GM12878 (cell line): ENCODE measurements around the gene POLR2F.

Source experiments
- ASH2L ChIP-seq: fragments of 300-600, 200-600 bp; sonication (generic); IDR thresholded peaks from 2 replicates; pipeline ENCODE4 v1.6.1; 2017; ENCODE audit warnings: low read depth, mild to moderate bottlenecking, borderline replicate concordance
- EGR1 ChIP-seq, 2 experiments: IDR thresholded peaks; 1 replicate in 1 of 2; 2 replicates in 1 of 2; pipeline ENCODE4 v1.6.1; 2011 to 2012; ENCODE audit warnings: low read depth in 2 of 2, low read length in 2 of 2, borderline replicate concordance in 1 of 2, mild to moderate bottlenecking in 1 of 2, moderate library complexity in 1 of 2
- EZH2 ChIP-seq: IDR thresholded peaks from 2 replicates; pipeline ENCODE4 v1.6.1; 2012; ENCODE audit warnings: low read depth, mild to moderate bottlenecking, control low read depth, inconsistent platforms, low read length, borderline replicate concordance; ENCODE audit not compliant: control insufficient read depth
- POLR2AphosphoS5 ChIP-seq: IDR thresholded peaks from 2 replicates; pipeline ENCODE4 v1.6.1; 2011; ENCODE audit warnings: mild to moderate bottlenecking, low read length, inconsistent platforms
- ZBTB11 ChIP-seq: fragments of 450-650 bp; formaldehyde crosslinking; IDR thresholded peaks from 2 replicates; pipeline ENCODE4 v1.5.0; 2022; ENCODE audit warnings: mild to moderate bottlenecking, missing genetic modification characterization
- ZBTB33 ChIP-seq: fragments of 450-650 bp; IDR thresholded peaks from 2 replicates; pipeline ENCODE4 v1.6.1; 2017; ENCODE audit warnings: mild to moderate bottlenecking

GRCh38 chr22:37982151-37982785, 28.8 kb downstream of the POLR2F start:
- TF ChIP-seq EZH2 (no peak), ZBTB33 (no peak), EGR1 (IDR thresholded peaks at IDR 0.05; ENCODE audit: borderline replicate concordance in 1 of 2, low read depth in 2 of 2, low read length in 2 of 2) (no peak), ASH2L (no peak), POLR2AphosphoS5 (no peak), ZBTB11 (no peak)
